ENCODE measurements around the gene TAF15. TPM values are rescaled to one million over a fixed set of nuclear protein-coding genes. Genes with fewer than 3 reads are reported as not detected.

The TAF15 gene
- total RNA-seq, 2 donors from 2014 or later: 57.2 to 86.1 TPM

DNA sequence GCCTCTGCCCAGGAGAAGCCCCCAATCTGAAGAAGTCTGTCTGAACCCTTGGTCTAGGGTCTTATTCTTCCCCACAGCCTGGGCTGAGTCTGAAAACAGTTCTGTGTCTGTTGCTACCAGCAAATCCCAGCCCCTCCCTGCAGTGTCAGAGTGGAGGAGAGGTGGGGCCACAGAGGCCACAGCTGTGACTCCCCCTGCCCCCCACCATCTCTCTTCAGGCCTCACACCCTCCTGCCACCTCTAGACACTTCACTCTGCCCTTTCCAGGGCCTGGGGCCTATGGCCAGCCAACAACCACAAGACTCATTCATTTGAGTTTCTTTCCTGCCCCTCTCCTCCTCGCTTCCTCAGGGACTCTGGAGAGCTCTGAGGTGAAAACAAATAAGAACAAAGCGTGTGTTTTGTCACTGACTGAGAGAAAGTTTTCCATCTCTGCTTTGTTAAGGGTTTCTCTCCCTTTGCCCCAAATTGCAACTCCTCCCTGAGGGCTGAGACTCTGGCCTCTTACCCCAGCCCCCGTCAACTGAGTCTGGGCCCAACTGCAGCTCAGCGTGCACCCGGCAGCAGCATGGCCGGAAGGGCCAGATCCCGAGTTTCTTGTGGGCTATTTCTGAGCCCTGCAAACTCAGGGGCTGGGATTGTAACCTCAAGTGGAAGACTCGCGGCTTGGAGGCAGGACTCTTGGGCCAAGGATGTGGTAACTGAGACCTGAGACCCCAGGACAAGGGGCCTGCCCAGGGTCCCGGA, 35.4 kb upstream of the TAF15 start:
- H3K4me1 ChIP-seq (replicated peaks): no peaks in the 10 kb centered on the region
- peak overlapping the region; percentile 26 to 46 for H3K27ac ChIP-seq
- no peaks in the 10 kb centered on the region for H3K9me3 ChIP-seq
- no peak for TF ChIP-seq POLR2AphosphoS5 (IDR thresholded peaks at IDR 0.05)
- TF ChIP-seq CTCF (IDR thresholded peaks at IDR 0.05): no peak
- TF ChIP-seq POLR2A (IDR thresholded peaks at IDR 0.05): no peak
- H3K4me3 ChIP-seq: no peak overlapping the region
- intact Hi-C loops (cut with DNase I): no loop called here
- no peak for DNase-seq (ENCODE audit: low spot score)
- H3K27me3 ChIP-seq (replicated peaks; ENCODE audit: insufficient read depth): no peaks in the 10 kb centered on the region
- no peaks in the 10 kb centered on the region for H3K36me3 ChIP-seq
- 35% methylated on average over 10 of the region's 10 CpGs for whole genome bisulfite sequencing

GRCh38 chr17:35774499-35774898, 34.8 kb upstream of the TAF15 start:
- Histone ChIP-seq H3K4me3 (no peak overlapping the region), H3K27me3 (replicated peaks; ENCODE audit: insufficient read depth) (no peaks in the 10 kb centered on the region), H3K27ac (peak overlapping the region; percentile 46 to 56), H3K36me3 (no peaks in the 10 kb centered on the region), H3K4me1 (replicated peaks) (no peaks in the 10 kb centered on the region), H3K9me3 (no peaks in the 10 kb centered on the region)
- 27% methylated on average over 5 of the region's 5 CpGs for WGBS
- DNase-seq (ENCODE audit: low spot score): peak; percentile 33
- intact Hi-C loops (cut with DNase I): no loop called here
- no peak for TF ChIP-seq POLR2A (IDR thresholded peaks at IDR 0.05)
- peak; percentile 41 for TF ChIP-seq POLR2AphosphoS5 (IDR thresholded peaks at IDR 0.05)

- DNase-seq (ENCODE audit: low spot score): no peak
- H3K9me3 ChIP-seq: no peaks in the 10 kb centered on the region
- TF ChIP-seq POLR2A (IDR thresholded peaks at IDR 0.05): no peak
- no peak for TF ChIP-seq POLR2AphosphoS5 (IDR thresholded peaks at IDR 0.05)
- TF ChIP-seq CTCF (IDR thresholded peaks at IDR 0.05): no peak
These were observed 34.2 kb upstream of the TAF15 start for GRCh38 chr17:35775039-35775438.

DNA sequence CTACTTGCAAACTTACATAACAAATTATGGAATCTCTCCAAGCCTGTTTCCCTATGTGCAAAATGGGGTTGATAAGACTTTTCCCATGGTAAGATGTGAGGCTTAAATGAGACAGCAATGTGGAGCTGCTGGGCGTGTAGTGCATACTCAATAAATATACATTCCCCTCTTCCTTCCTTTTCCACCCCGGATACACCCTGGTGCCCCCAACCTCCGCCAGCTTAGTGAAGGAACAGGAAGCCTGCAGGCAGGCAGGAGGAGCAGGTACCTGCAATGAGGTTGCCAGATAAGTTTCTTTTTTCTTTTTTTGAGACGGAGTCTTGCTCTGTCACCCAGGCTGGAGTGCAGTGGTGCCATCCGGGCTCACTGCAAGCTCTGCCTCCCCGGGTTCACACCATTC, 33.7 kb upstream of the TAF15 start:
- 74% methylated on average over 6 of the region's 6 CpGs for WGBS
- no peak for DNase-seq (ENCODE audit: low spot score)
- H3K27ac ChIP-seq: no peak overlapping the region
- intact Hi-C loops (cut with DNase I): no loop called here
- no peaks in the 10 kb centered on the region for H3K9me3 ChIP-seq
- H3K36me3 ChIP-seq: no peaks in the 10 kb centered on the region
- no peaks in the 10 kb centered on the region for H3K27me3 ChIP-seq (replicated peaks; ENCODE audit: insufficient read depth)
- no peaks in the 10 kb centered on the region for H3K4me1 ChIP-seq (replicated peaks)
- no peak overlapping the region for H3K4me3 ChIP-seq
- TF ChIP-seq POLR2AphosphoS5 (IDR thresholded peaks at IDR 0.05) (no peak), POLR2A (IDR thresholded peaks at IDR 0.05) (no peak), CTCF (IDR thresholded peaks at IDR 0.05) (no peak)

More at GRCh38 chr17:35775039-35775438, 34.2 kb upstream of the TAF15 start:
- 64% methylated on average over 5 of the region's 5 CpGs for WGBS
- no peaks in the 10 kb centered on the region for H3K27me3 ChIP-seq (replicated peaks; ENCODE audit: insufficient read depth)
- H3K4me3 ChIP-seq: no peak overlapping the region
- intact Hi-C loops (cut with DNase I): no loop called here
- H3K36me3 ChIP-seq: no peaks in the 10 kb centered on the region
- no peaks in the 10 kb centered on the region for H3K4me1 ChIP-seq (replicated peaks)
- peak overlapping the region; percentile 19 to 56 for H3K27ac ChIP-seq

GRCh38 chr17:35778641-35779196, 30.6 kb upstream of the TAF15 start:
- Histone ChIP-seq H3K27me3 (replicated peaks; ENCODE audit: insufficient read depth) (no peaks in the 10 kb centered on the region), H3K4me1 (replicated peaks) (peaks cover 7% of the 10 kb centered on the region), H3K36me3 (no peaks in the 10 kb centered on the region), H3K9me3 (no peaks in the 10 kb centered on the region), H3K4me3 (no peak overlapping the region), H3K27ac (no peak overlapping the region)
- intact Hi-C loops (cut with DNase I): no loop called here
- TF ChIP-seq POLR2A (IDR thresholded peaks at IDR 0.05): no peak
- TF ChIP-seq POLR2AphosphoS5 (IDR thresholded peaks at IDR 0.05): no peak
- DNase-seq (ENCODE audit: low spot score): no peak
- 88% methylated on average over 16 of the region's 16 CpGs for WGBS

GRCh38 chr17:35780950-35781349, 28.3 kb upstream of the TAF15 start:
- no peak for DNase-seq (ENCODE audit: low spot score)
- H3K27ac ChIP-seq: no peak overlapping the region
- H3K4me3 ChIP-seq: no peak overlapping the region
- H3K4me1 ChIP-seq (replicated peaks): peaks cover 10% of the 10 kb centered on the region
- intact Hi-C loops (cut with DNase I): no loop called here
- H3K27me3 ChIP-seq (replicated peaks; ENCODE audit: insufficient read depth): no peaks in the 10 kb centered on the region
- 58% methylated on average over 3 of the region's 3 CpGs for WGBS
- H3K36me3 ChIP-seq: no peaks in the 10 kb centered on the region
- TF ChIP-seq POLR2AphosphoS5 (IDR thresholded peaks at IDR 0.05): no peak
- TF ChIP-seq CTCF (IDR thresholded peaks at IDR 0.05): no peak
- no peak for TF ChIP-seq POLR2A (IDR thresholded peaks at IDR 0.05)
- no peaks in the 10 kb centered on the region for H3K9me3 ChIP-seq

All from prostate gland (tissue), 2 donors.